ENCODE measurements around the gene RAB9A.

DNA sequence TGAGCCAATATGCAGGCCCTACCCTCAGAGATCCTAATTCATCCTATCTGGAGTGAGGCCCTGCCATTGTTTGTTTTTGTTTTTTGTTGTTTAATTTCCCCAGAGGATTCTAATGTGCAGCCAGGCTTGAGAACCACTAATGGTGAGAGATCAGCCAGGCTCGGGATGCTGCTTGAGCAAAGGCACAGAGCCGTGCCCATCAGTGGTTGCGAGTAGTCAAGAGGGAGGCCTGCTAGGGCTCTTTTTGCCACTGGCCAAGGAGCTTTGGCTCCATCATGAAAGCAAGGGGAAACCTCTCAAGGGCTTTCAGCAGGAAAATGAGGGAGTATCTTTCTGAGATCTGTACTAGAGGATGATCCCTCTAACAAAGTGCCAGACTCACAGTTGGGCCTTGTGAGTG is 33.3 kb upstream of the RAB9A start:
- no peak for TF ChIP-seq ZFP30 (CRISPR knock-in tag; IDR thresholded peaks at IDR 0.05)
- TF ChIP-seq ISL1 (CRISPR knock-in tag; IDR thresholded peaks at IDR 0.05) = no peak
- TF ChIP-seq ESRRG (CRISPR knock-in tag; IDR thresholded peaks at IDR 0.05) = no peak
- no peak for TF ChIP-seq RARB (CRISPR knock-in tag; IDR thresholded peaks at IDR 0.05)
- TF ChIP-seq ZNF8 (CRISPR knock-in tag; IDR thresholded peaks at IDR 0.05) = no peak

All from SK-N-SH treated with all-trans-retinoic acid at 6 μM for 48 hours (cell line).